KMS-11 (cell line): ENCODE data around the gene NFIB.

Source experiments
- H2AFZ ChIP-seq: fragments of 200-600 bp; sonication (generic); 2 replicates; pipeline ENCODE4 v1.6.1; 2016; ENCODE audit warnings: antibody characterized with exemption, mixed run types, low read depth
- H3K27ac ChIP-seq: fragments of 200-600 bp; sonication (generic); 2 replicates; pipeline ENCODE4 v1.6.1; 2016; ENCODE audit warnings: mild to moderate bottlenecking, mixed run types
- H3K27me3 ChIP-seq: fragments of 200-600 bp; sonication (generic); 2 replicates; pipeline ENCODE4 v1.6.1; 2017; ENCODE audit warnings: mild to moderate bottlenecking, low read depth, mixed run types, moderate library complexity; ENCODE audit not compliant: insufficient read depth
- H3K36me3 ChIP-seq: fragments of 200-600 bp; sonication (generic); 2 replicates; pipeline ENCODE4 v1.6.1; 2017; ENCODE audit warnings: mild to moderate bottlenecking, mixed run types; ENCODE audit not compliant: insufficient read depth
- H3K4me1 ChIP-seq: fragments of 200-600 bp; sonication (generic); 2 replicates; pipeline ENCODE4 v1.6.1; 2016; ENCODE audit warnings: mild to moderate bottlenecking, low read depth, mixed run types; ENCODE audit not compliant: poor library complexity, severe bottlenecking
- H3K4me2 ChIP-seq: fragments of 200-600 bp; sonication (generic); 2 replicates; pipeline ENCODE4 v1.7.0; 2016; ENCODE audit warnings: mild to moderate bottlenecking, mixed run types
- H3K4me3 ChIP-seq: fragments of 200-600 bp; sonication (generic); IDR thresholded peaks from 2 replicates; pipeline ENCODE4 v1.6.1; 2017; ENCODE audit warnings: low read depth, low read length, mixed read lengths; ENCODE audit not compliant: insufficient read depth
- H3K79me2 ChIP-seq: fragments of 200-600 bp; sonication (generic); 2 replicates; pipeline ENCODE4 v1.6.1; 2016; ENCODE audit warnings: low read depth, mixed run types; ENCODE audit not compliant: insufficient read depth
- H3K9ac ChIP-seq: fragments of 200-600 bp; sonication (generic); 2 replicates; pipeline ENCODE4 v1.6.1; 2016; ENCODE audit warnings: mild to moderate bottlenecking, mixed run types
- H4K20me1 ChIP-seq: fragments of 200-600 bp; sonication (generic); 2 replicates; pipeline ENCODE4 v1.6.1; 2016; ENCODE audit warnings: mild to moderate bottlenecking, mixed run types; ENCODE audit not compliant: insufficient read depth
- TF ChIP-seq, protein P1 (sequence below): fragments of 200-600 bp; sonication (generic); conservative IDR thresholded peaks from 2 replicates; pipeline ENCODE4 v1.6.1; 2017; ENCODE audit warnings: low read depth, mild to moderate bottlenecking, antibody characterized with exemption, low read length, moderate library complexity, mixed read lengths

The NFIB gene

GRCh38 chr9:14314424-14314928 lies 535 bp upstream of the NFIB start:
- no peaks in the 10 kb centered on the region for H4K20me1 ChIP-seq
- peak overlapping the region; percentile 78 for H3K4me2 ChIP-seq
- peaks cover 35% of the 10 kb centered on the region for H3K27me3 ChIP-seq
- peak overlapping the region; percentile 63; the same call in 1 of the 2 replicates for H3K9ac ChIP-seq
- TF ChIP-seq, protein P1, sequence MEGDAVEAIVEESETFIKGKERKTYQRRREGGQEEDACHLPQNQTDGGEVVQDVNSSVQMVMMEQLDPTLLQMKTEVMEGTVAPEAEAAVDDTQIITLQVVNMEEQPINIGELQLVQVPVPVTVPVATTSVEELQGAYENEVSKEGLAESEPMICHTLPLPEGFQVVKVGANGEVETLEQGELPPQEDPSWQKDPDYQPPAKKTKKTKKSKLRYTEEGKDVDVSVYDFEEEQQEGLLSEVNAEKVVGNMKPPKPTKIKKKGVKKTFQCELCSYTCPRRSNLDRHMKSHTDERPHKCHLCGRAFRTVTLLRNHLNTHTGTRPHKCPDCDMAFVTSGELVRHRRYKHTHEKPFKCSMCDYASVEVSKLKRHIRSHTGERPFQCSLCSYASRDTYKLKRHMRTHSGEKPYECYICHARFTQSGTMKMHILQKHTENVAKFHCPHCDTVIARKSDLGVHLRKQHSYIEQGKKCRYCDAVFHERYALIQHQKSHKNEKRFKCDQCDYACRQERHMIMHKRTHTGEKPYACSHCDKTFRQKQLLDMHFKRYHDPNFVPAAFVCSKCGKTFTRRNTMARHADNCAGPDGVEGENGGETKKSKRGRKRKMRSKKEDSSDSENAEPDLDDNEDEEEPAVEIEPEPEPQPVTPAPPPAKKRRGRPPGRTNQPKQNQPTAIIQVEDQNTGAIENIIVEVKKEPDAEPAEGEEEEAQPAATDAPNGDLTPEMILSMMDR, result no peak
- H3K27ac ChIP-seq, result no peak overlapping the region
- H3K79me2 ChIP-seq, result no peaks in the 10 kb centered on the region
- H3K4me1 ChIP-seq, result peaks cover 11% of the 10 kb centered on the region
- H2AFZ ChIP-seq, result peak overlapping the region; percentile 93
- no peaks in the 10 kb centered on the region for H3K36me3 ChIP-seq
- H3K4me3 ChIP-seq, result no peak overlapping the region

DNA sequence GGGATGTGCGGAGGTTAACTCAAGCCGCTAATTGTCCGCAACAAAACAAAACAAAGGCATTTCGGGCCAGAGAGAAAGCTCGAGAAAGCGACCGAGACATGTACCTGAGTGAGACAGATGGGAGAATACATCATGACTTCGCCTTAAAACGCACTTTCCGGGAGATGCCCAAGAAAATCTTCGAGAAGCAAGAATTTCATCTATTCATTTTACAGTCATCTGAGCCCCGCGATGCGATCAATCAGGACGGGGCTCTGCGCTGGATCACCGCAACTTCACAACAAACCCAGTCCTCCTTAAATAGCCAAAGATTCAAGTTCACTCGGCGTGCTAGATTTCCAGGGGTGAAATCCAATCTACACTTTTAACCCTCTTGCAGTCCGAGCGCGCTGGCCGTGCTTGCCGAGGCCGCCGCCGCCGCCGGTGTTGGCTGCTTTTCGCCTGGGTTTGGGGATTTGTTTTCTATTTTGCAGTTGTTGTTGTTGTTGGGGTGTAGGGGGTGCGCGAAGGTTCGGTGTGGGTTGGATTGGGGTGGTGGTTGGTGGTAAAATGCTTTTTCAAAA lies 482 bp downstream of the NFIB start:
- peak overlapping the region; percentile 98 for H2AFZ ChIP-seq
- H3K4me3 ChIP-seq, result no peak overlapping the region
- no peaks in the 10 kb centered on the region for H3K79me2 ChIP-seq

DNA sequence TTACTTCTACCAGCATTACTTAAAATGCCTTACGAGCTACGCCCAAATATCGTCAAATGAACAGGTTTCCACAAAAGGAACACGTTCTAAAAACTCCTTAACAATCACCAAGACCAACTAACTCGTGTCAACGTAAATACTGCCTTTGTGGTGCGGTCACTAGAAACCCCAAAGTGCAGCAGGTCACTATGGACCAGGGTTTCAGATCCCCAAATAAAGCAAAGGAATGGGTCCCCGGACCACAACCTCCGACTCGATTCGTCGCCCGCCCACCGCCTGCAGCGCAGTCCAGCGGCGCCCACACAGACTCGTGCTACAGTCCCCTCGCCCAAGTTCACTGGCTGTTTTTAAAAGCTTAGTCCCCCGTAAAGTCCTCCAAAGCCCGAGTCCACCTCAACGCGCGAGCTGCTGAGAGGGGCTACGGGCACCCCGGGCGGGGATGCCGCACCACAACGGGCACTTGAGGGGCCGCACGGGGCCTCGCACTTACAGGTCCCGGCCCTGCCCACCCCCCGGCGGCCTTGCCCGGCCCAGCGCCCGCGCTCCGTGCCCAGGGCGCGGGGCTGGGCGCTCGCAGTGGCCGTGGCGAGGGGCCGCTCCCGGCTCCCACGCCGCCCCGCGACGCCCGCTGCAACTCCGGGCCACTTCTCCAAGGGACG lies 1.1 kb downstream of the NFIB start:
- Histone ChIP-seq H3K79me2 (no peaks in the 10 kb centered on the region), H3K27me3 (peaks cover 19% of the 10 kb centered on the region), H3K4me2 (peak overlapping the region; percentile 90), H3K27ac (no peak overlapping the region), H3K4me1 (no peaks in the 10 kb centered on the region), H3K9ac (no peak overlapping the region), H2AFZ (peak overlapping the region; percentile 98; the same call in 1 of the 2 replicates), H3K4me3 (no peak overlapping the region), H4K20me1 (no peaks in the 10 kb centered on the region), H3K36me3 (no peaks in the 10 kb centered on the region)
- TF ChIP-seq, protein P1, result no peak

More for the DNA sequence above, 482 bp downstream of the NFIB start:
- Histone ChIP-seq H4K20me1 (no peaks in the 10 kb centered on the region), H3K27ac (no peak overlapping the region), H3K36me3 (no peaks in the 10 kb centered on the region), H3K4me2 (peak overlapping the region; percentile 90), H3K4me1 (peaks cover under 1% of the 10 kb centered on the region), H3K9ac (peak overlapping the region; percentile 50; the same call in 1 of the 2 replicates), H3K27me3 (peaks cover 25% of the 10 kb centered on the region)
- TF ChIP-seq, protein P1, result no peak

DNA sequence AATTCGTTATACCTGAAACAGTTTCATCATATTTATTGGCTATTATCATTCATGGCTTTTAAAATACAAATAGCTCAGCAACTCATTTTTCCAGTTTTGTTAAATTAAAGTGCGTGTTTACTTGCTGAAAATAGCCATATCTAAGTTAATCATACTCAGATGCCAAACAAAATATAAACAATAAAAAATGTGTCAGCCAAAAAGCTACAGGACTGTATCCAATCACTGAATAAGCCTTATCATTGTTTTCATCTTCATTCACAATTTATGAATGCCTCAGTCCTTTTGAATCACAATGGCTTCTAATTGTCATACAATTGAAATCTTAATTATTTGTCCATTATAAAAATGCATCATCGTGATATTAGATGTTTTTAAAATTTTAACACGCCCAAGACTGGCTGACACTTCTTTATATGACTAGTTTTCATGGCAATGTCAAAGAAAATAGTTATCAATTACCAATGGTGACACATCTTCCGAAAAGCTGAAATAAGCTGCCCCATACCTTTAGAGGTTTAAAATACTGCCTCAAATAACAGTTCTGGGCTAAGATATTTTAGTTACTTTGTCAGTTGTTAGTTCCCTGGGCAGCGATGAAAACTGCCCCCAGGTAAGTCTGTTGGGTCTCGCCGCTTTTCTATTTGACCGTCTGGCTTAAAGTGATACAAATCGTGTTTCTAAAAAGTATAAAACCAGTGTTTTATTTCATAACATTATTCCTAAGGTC lies 1.8 kb downstream of the NFIB start:
- H3K79me2 ChIP-seq, result no peaks in the 10 kb centered on the region
- H3K36me3 ChIP-seq, result no peaks in the 10 kb centered on the region
- peaks cover 14% of the 10 kb centered on the region for H3K27me3 ChIP-seq
- H3K4me2 ChIP-seq, result no peak overlapping the region
- no peak overlapping the region for H3K27ac ChIP-seq
- no peak overlapping the region for H2AFZ ChIP-seq
- H4K20me1 ChIP-seq, result no peaks in the 10 kb centered on the region
- no peaks in the 10 kb centered on the region for H3K4me1 ChIP-seq
- H3K9ac ChIP-seq, result no peak overlapping the region
- no peak overlapping the region for H3K4me3 ChIP-seq
- TF ChIP-seq, protein P1, result no peak
